ENCODE measurements around the gene BCAS3.
"Not testable (repeated sequence)": the region's sequence is repeated elsewhere in the genome, so short reads cannot be mapped to it uniquely, and the experiment has no call there.

BCAS3 gene

DNA sequence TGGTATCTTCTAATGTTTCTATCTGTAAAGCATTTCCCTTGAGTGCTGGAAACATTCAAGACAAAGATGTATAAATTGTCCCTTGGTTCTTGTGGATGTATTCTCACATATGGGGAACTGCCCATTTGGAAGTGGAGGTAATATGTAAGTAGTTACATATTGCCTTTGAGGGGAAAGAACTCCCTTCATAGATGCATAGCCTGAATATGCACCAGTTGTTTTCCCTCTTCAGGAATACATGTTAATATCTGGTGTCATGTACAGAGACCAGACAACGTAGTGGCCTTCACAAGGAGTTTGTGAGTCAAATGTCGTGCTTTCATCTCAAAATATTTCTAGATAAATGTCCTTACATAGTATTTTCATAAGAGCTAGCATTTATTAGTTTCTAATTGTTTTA lies 213.5 kb downstream of the BCAS3 start:
- no peak for DNase-seq

DNA sequence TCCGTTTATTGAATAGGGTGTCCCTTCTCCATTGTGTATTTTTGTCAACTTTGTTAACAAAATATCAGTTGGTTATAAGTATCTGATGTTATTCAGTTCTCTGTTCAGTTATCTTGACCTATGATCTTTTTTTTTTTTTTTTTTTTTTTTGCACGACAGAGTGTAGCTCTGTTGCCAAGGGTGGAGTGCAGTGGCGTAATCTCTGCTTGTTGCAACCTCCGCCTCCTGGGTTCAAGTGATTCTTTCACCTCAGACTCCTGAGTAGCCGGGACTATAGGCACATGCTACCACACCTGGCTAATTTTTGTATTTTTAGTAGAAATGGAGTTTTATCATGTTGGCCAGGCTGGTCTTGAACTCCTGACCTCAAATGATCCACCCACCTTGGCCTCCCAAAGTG lies 215.8 kb downstream of the BCAS3 start:
- no peak for DNase-seq

GRCh38 chr17:60896996-60897395 lies 219.3 kb downstream of the BCAS3 start:
- DNase-seq: no peak

DNA sequence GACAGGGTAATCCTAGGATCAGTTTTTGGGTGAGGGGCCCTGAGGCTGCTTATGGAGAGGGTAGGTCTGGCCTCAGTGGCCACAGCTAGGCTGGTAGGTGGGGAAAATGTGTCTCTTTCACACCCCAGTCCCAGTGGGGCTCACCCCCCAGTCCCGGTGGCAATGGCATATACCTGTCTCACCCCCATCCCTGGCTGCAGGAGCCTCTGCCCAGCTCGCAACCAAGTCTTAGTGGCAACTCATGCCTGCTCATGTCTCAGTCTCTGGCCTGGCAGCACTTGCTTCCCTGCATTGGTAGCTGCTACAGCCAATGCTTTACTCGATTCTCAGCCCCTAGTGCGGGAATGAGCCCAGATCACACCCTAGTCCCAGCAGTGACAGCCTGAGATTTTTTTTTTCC lies 221.5 kb downstream of the BCAS3 start:
- DNase-seq: no peak

DNA sequence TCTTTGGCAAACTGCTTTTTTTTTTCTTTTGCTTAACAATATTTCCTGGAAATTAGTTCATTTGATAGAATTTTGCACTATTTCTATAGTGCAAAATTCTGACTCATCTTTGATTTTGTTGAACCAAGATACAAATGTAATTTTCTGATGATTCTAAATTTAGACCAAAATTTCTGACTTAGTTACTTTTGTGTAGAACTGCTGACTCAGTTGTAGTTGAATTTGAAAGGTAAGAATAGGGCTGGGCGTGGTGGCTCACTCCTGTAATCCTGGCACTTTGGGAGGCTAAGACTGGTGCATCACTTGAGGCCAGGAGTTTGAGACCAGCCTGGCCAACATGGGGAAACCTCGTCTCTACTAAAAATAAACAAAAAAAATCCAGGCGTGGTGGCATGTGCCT lies 223.0 kb downstream of the BCAS3 start:
- no peak for DNase-seq

- no peak for DNase-seq
Observed at GRCh38 chr17:60901242-60901641, 223.6 kb downstream of the BCAS3 start.

GRCh38 chr17:60901806-60902205 lies 224.2 kb downstream of the BCAS3 start:
- DNase-seq: no peak

DNA sequence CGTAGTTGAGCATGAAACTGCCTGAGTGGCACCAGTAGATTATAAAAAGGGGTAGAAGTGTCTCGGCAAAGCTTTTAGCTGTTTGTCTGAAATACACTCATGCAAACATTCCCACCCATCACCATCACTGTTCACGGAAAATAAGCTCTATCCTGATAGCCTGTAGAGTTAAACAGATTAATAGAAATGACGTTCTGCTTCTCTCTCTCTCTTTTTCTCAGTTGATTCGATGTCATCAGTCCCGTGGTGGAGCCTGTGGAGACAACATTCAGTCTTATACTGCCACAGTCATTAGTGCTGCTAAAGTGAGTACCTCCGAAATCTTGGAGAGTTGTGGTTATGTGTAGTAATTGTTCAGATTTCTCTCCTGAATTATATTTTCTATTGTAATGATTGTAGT lies 224.7 kb downstream of the BCAS3 start:
- no peak for DNase-seq

DNA sequence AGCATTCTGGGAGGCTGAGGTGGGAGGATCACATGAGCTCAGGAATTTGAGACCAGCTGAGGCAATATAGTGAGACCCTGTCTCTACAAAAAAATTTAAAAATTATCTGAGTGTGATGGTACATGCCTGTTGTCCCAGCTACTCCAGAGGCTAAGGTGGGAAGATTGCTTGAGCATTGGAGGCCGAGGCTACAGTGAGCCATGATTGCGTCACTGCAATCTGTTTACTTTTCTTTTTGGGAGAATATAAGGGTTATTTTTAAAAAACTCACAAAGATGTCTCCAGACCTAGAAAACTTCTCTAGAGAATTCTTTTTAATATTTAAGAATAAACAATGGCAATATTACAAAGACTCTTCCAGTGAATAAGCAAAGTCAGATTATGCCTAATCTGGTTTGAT lies 226.9 kb downstream of the BCAS3 start:
- DNase-seq: no peak

DNA sequence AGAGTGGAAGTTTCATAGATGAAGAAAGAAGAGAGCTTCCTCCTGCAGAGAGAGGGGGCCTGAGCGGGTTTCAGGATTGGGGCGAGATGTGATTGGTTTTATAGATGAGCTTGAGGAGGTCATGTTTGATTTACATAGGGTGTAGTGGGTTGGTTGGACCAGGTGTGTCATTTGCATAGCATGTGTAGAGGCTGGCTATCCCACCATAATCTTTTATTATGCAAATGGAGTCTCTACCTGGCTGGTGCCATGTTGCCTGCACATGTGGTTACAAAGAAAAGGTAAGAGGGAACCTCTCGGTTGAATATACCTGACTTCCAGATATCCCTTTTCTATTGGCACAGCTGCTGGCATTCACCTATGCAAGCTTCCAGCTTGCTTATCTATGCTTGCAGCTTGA lies 228.1 kb downstream of the BCAS3 start:
- DNase-seq: no peak

GRCh38 chr17:60908324-60908723 lies 230.7 kb downstream of the BCAS3 start:
- DNase-seq: no peak

DNA sequence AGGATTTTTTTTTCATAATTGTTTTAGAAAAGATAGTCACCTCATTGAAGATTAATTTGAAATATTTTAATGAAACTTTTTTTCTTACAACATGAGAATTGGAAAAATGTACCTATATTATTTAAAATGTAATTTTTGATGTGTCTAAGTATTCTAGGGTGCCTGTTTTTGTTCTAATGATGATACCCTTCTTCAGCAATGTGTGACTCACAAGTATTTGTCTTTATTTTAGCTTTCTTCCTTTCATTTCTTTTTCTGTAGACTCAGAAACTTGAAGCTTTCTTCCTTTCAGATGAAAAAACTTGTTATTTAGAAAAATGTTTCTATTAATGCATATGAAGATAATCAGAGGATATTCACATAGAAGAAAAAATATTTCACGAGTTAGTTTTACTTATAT lies 231.8 kb downstream of the BCAS3 start:
- DNase-seq: no peak

DNA sequence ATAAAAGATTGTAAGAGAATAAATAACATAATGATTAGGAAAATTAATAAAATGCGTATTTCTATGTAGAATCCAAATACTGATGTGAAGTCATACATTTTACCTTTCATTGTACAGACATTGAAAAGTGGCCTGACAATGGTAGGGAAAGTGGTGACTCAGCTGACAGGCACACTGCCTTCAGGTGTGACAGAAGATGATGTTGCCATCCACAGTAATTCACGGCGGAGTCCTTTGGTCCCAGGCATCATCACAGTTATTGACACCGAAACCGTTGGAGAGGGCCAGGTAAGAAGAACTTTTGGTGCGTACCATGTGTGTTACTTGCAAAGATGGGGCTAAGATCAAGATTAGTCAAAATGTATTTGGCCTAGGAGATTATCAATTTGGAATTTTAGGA lies 232.8 kb downstream of the BCAS3 start:
- no peak for DNase-seq

GRCh38 chr17:60914078-60914477 lies 236.4 kb downstream of the BCAS3 start:
- no peak for DNase-seq

DNA sequence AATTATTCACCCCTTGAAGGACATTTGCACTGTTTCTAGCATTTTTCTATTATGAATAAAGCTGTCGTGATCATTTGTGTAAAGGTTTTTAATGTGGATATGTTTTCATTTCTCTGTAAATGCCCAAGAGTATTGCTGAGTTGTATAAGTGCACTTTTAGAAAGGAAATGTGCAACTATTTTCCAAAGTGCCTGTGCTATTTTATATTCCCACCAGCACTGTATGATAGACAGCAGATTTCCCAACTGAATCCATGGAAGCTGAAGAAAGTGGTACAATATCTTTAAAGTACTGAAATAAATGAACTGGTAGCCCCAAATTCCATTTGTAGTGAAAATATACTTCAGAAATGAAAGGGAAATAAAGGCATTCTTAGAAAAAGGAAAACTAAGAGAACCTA lies 238.4 kb downstream of the BCAS3 start:
- no peak for DNase-seq

- no peak for DNase-seq
Observed at GRCh38 chr17:60920107-60920506, 242.5 kb downstream of the BCAS3 start.

GRCh38 chr17:60923000-60923399 lies 245.3 kb downstream of the BCAS3 start:
- no peak for DNase-seq

DNA sequence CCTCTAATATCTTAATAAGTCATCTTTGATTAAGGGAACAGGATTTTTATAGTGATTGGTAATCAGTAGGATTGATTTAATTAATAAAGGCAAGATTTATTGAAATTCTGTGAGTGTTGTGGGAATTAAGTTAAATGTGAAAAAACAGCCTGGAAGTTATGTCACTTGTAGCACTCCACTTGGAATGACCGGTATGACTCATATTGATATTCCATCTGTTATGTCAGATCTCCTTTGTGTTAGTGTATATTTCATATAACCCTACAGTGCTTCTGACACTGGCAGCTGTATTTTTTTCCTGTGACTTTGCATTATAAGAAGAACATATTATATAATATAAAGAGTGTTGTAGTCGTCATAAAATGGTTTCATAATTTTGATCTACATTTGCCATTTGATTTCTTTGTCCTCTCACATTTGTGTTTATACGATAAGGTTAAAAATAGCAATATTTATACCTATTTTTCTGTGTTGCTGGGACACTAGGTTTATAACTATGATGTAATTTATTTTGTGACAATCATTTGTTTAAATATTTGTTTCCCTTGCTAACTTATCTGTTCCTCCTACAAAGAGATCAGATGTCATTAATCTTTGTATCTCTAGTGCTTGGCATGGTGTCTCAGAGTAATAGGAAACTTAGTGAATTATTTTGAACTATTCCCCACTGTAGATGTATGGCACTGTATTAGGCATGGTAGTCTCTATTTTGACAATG lies 249.0 kb downstream of the BCAS3 start:
- DNase-seq: no peak

DNA sequence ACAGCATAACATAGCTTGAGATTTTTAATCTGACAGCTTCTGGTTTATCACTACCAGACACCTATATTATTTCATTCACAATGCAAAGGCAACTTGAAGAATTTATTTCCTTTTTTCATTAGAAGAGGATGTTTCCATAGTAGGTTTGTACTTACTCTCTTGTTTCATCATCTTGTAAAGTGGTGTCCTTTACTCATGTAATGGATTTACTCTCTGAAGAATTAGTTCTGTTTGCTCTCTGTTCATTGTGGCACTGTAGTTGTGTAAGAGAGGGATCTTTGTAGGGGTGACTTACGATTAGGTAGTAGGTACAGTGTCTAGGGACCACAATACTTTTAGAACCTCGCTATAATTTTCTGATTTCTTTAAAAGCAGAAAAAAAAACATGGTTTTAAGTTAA lies 256.1 kb downstream of the BCAS3 start:
- DNase-seq: no peak

DNA sequence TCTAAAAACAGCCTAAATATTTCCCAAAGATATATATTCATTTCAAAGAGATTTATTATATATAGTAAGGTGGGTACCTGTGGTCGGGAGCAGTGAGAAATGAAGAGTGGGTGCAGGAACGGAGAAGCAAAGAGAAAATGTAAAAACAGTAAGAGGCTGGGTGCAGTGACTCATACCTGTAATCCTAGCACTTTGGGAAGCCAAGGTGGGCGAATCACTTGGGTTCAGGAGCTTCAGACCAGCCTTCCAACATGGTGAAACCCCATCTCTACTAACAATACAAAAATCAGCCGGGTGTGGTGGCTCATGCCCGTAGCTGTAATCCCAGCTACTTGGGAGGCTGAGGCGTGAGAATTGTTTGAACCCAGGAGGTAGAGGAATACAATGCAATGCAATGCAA lies 257.1 kb downstream of the BCAS3 start:
- DNase-seq: no peak

GRCh38 chr17:60935991-60936390 lies 258.3 kb downstream of the BCAS3 start:
- not testable (repeated sequence) for DNase-seq

GRCh38 chr17:60939318-60939717 lies 261.7 kb downstream of the BCAS3 start:
- no peak for DNase-seq

- no peak for DNase-seq
Observed at GRCh38 chr17:60941028-60941427, 263.4 kb downstream of the BCAS3 start.

DNA sequence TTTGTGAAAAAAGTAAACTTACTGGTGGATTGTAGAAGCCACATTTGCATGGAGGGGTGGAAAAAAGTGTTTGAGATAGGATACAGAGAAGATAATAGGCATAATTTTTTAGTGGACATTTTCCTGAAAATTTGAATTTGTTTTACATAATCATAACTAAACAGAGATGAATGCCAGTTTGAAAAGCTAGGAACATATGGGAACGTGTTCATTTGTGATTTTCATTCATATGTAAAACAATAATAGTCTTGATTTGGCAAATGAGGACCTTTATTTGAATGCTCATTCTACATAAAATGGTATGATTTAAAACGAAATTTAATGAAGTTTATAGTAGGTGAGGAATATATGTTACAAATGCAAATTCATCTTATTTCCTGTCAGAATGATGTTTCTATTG lies 263.9 kb downstream of the BCAS3 start:
- DNase-seq: no peak

DNA sequence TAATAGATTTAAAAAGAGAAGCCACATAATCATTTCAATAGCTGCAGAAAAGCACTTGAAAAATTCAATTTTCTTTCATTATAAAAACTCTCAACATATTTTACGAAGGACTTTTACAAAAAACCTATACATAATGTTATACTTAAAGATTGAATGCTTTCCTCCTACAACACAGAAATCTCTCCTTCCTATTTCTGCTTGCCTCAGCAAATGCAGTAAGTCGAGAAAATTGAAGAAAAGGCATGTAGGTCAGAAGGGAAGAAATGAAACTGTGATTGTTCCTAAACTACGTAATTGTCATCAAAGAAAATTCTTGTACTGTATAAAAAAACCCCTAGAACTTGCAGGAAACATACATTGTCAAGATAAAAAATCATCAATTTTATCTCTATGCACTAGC lies 267.1 kb downstream of the BCAS3 start:
- no peak for DNase-seq

DNA sequence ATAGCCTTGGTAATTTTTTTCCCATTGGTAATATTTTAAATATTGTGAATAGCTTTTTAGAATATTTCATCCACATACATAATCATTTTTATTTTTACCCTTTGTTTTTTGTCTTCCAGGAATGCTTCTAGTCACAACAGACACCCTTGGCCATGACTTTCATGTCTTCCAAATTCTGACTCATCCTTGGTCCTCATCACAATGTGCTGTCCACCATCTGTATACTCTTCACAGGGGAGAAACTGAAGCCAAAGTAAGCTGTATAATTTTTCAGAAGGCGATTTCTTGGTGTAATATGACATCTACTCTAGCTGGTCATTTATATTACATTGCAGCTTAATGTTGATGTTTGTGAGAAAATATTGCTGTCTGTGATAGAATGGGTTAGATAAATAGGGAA lies 269.4 kb downstream of the BCAS3 start:
- no peak for DNase-seq
